Kidney (tissue), 14 donors: ENCODE data around the gene SLC25A43. TPM values are rescaled to one million over a fixed set of nuclear protein-coding genes. Genes with fewer than 3 reads are reported as not detected.
"Not testable (repeated sequence)": the region's sequence is repeated elsewhere in the genome, so short reads cannot be mapped to it uniquely, and the experiment has no call there.

Experiments
- DNase-seq, 5 donors: peaks; one replicate each; pipeline ENCODE4 v3.0.0-alpha.2; 2013 to 2020
- FAIRE-seq: peaks from 2 replicates; lab custom pipeline; 2012; peaks lifted over from hg19 to GRCh38; lab: Jason Lieb, UNC
- H3K27ac ChIP-seq, 2 donors: one replicate each; pipeline ENCODE4 v1.7.0; 2013; ENCODE audit warnings: low read depth in 2 of 2, low read length in 2 of 2, inconsistent platforms in 1 of 2
- H3K27me3 ChIP-seq: one replicate; pipeline ENCODE4 v1.7.1; 2013; ENCODE audit warnings: low read length, inconsistent platforms; ENCODE audit not compliant: control insufficient read depth, insufficient read depth
- H3K36me3 ChIP-seq, 3 donors: one replicate each; pipeline versions ENCODE4 v1.7.0 to v1.7.1; 2013; ENCODE audit warnings: low read length in 3 of 3, control low read depth in 1 of 3, inconsistent platforms in 1 of 3; ENCODE audit not compliant: insufficient read depth in 3 of 3, control insufficient read depth in 2 of 3
- H3K4me1 ChIP-seq, 3 donors: one replicate each; pipeline versions ENCODE4 v1.7.0 to v1.7.1; 2013; ENCODE audit warnings: low read length in 3 of 3, inconsistent platforms in 1 of 3, low read depth in 1 of 3; ENCODE audit not compliant: control insufficient read depth in 2 of 3, insufficient read depth in 2 of 3
- H3K4me3 ChIP-seq, 3 donors: one replicate each; pipeline versions ENCODE4 v1.7.0 to v1.8.1; 2013; ENCODE audit warnings: low read length in 3 of 3, control low read depth in 1 of 3, inconsistent platforms in 1 of 3
- H3K9ac ChIP-seq, 3 donors: one replicate each; pipeline versions ENCODE4 v1.7.0 to v1.7.1; 2013; ENCODE audit warnings: low read length in 3 of 3, control low read depth in 1 of 3, inconsistent platforms in 1 of 3
- H3K9me3 ChIP-seq, 3 donors: one replicate each; pipeline versions ENCODE4 v1.7.0 to v1.7.1; 2013; ENCODE audit warnings: low read length in 3 of 3, control low read depth in 1 of 3, inconsistent platforms in 1 of 3; ENCODE audit not compliant: control insufficient read depth in 2 of 3, insufficient read depth in 1 of 3
- intact Hi-C: fragments of 100-400 bp; cut with DNase I; formaldehyde crosslinking; loops from one replicate; pipeline ENCODE4 v1.11.1; 2022
- polyA plus RNA-seq: library from polyadenylated mRNA; stranded (reverse); fragments of 350-450 nt; fragmentation: Illumina TruSeq; extraction: RNeasy Lipid Tissue Mini Kit (QIAGEN cat#74804); gene quantifications from one replicate; pipeline ENCODE4 v1.2.3, GENCODE V29; 2014; ENCODE audit warnings: low read depth, low replicate concordance; ENCODE audit not compliant: insufficient read depth
- total RNA-seq: library from RNA; stranded (reverse); fragmentation: NEBNext Ultra II Directional; extraction: Animal tissue kit (Norgen Biotek cat#: 25700); gene quantifications from one replicate; pipeline ENCODE4 v1.2.1, GENCODE V29; 2021
- TF ChIP-seq, protein P1 (sequence below): IDR thresholded peaks from 3 replicates; pipeline ENCODE4 v1.5.1; 2012; ENCODE audit warnings: mild to moderate bottlenecking, moderate library complexity, borderline replicate concordance; ENCODE audit not compliant: insufficient read depth; ENCODE audit errors: extremely low read depth
- donor health status: control.
- donor health status: control.
- donor health status: control.
- donor health status: control.
- donor health status: control.
- donor health status: DM: yes; HTN: yes; CAD: no.
- donor health status: Normal renal cell carcinoma (clear cell type).

SLC25A43 gene
- total and polyA plus RNA-seq, 2 donors from 2014 or later = 10.1 to 15.5 TPM

DNA sequence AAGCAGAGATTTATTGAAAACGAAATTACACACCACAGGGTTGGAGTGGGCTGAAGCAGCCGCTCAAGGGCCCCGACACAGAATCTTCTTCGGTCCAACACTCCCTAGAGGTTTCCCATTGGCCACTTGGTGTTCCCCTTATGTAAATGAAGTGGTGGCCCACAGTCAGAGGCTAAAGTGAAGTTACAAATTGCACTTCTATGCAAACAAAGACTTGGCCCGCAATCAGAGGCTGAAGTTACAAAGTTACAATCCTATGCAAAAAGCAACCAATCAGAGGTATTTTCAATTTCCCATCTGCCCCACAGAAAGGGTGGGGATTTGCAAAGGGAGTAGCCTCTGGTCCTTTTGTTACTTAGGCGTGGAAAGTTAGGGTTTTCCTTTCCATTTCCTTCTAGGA is 35.7 kb upstream of the SLC25A43 start:
- Histone ChIP-seq H3K27ac (no peak overlapping the region), H3K36me3 (no peaks in the 10 kb centered on the region), H3K9ac (no peak overlapping the region), H3K27me3 (no peaks in the 10 kb centered on the region), H3K4me1 (no peaks in the 10 kb centered on the region), H3K9me3 (no peaks in the 10 kb centered on the region), H3K4me3 (no peak overlapping the region)
- TF ChIP-seq, protein P1, sequence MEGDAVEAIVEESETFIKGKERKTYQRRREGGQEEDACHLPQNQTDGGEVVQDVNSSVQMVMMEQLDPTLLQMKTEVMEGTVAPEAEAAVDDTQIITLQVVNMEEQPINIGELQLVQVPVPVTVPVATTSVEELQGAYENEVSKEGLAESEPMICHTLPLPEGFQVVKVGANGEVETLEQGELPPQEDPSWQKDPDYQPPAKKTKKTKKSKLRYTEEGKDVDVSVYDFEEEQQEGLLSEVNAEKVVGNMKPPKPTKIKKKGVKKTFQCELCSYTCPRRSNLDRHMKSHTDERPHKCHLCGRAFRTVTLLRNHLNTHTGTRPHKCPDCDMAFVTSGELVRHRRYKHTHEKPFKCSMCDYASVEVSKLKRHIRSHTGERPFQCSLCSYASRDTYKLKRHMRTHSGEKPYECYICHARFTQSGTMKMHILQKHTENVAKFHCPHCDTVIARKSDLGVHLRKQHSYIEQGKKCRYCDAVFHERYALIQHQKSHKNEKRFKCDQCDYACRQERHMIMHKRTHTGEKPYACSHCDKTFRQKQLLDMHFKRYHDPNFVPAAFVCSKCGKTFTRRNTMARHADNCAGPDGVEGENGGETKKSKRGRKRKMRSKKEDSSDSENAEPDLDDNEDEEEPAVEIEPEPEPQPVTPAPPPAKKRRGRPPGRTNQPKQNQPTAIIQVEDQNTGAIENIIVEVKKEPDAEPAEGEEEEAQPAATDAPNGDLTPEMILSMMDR = no peak
- DNase-seq = no peak
- intact Hi-C loops = no loop called here
- no peak for FAIRE-seq

DNA sequence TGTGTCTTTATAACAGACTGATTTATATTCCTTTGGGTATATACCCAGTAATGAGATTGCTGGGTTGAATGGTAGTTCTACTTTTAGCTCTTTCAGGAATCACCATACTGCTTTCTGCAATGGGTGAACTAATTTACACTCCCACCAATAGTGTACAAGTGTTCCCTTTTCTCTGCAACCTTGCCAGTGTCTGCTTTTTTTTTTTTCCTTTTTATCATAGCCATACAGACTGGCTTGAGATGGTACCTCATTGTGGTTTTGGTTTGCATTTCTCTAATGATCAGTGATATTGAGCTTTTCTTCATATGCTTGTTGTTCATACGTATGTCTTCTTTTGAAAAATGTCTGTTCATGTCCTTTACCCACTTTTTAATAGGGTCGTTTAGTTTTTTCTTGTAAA is 27.3 kb upstream of the SLC25A43 start:
- H3K4me3 ChIP-seq, DNase-seq, H3K9ac ChIP-seq, H3K27me3 ChIP-seq, H3K27ac ChIP-seq, intact Hi-C loops, FAIRE-seq, H3K9me3 ChIP-seq, H3K4me1 ChIP-seq, H3K36me3 ChIP-seq: not testable (repeated sequence)

DNA sequence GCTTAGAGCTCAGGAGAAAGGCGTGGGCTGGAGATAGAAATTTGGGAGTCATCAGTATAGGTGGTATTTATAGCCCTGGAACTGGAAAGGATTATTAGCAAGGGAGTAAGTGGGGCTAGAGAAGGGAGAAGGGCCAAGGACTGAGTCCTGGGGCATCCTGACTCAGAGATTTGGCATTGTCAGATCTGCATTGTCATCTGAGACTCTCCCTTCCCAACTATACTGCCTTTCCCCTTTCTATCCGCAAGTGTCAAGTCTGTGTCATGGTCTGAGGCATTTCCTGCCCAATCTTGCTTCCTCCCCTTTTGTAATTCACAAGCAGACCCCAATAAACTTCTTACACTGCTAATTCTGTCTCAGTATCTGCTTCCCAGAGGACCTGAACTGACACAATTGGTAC is 24.4 kb upstream of the SLC25A43 start:
- Histone ChIP-seq H3K9ac (no peak overlapping the region), H3K4me3 (no peak overlapping the region), H3K9me3 (no peaks in the 10 kb centered on the region), H3K36me3 (no peaks in the 10 kb centered on the region), H3K4me1 (no peaks in the 10 kb centered on the region), H3K27me3 (no peaks in the 10 kb centered on the region), H3K27ac (no peak overlapping the region)
- FAIRE-seq (no peak), DNase-seq (no peak)
- TF ChIP-seq, protein P1 = no peak
- intact Hi-C loops = no loop called here

DNA sequence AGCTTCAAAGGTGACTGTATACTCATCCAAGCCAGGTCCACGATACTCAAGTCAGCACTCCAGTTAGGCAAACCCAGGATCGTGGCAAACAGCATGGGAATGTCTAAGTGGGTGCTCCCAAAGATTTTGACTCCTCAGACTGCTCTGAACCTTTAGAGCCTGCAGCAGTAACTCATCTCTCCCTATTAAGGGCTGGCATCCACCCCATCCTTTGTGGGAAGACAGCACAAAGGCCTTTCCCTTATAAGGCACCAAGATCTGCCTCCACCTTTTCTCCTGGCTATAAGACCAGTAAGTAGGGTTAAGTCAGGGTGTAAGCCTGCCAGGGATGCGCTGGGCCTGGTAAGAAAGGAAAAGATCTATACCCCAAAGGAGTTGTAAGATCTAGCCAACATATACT is 23.6 kb upstream of the SLC25A43 start:
- DNase-seq (no peak), FAIRE-seq (no peak)
- no peak overlapping the region for H3K9ac ChIP-seq
- intact Hi-C loops = no loop called here
- no peak overlapping the region for H3K4me3 ChIP-seq
- no peaks in the 10 kb centered on the region for H3K4me1 ChIP-seq
- TF ChIP-seq, protein P1 = no peak
- no peaks in the 10 kb centered on the region for H3K36me3 ChIP-seq
- H3K27ac ChIP-seq = no peak overlapping the region
- no peaks in the 10 kb centered on the region for H3K27me3 ChIP-seq
- H3K9me3 ChIP-seq = no peaks in the 10 kb centered on the region
